Omental fat pad (tissue), 4 donors: ENCODE results near the gene DNAH11. TPM values are rescaled to one million over a fixed set of nuclear protein-coding genes. Genes with fewer than 3 reads are reported as not detected.
A peak's percentile ranks its signal among the peaks of the same experiment; 100 is the strongest.
"Not testable (repeated sequence)": the region's sequence is repeated elsewhere in the genome, so short reads cannot be mapped to it uniquely, and the experiment has no call there.

Source experiments
- ATAC-seq: fragments of 150-250 bp; one replicate; pipeline ENCODE4 v1.9.1; 2016; ENCODE audit warnings: mild to moderate bottlenecking, moderate library complexity; ENCODE audit not compliant: low FRiP score
- DNase-seq: peaks from one replicate; pipeline ENCODE4 v3.0.0-alpha.2; 2019; ENCODE audit warnings: low spot score
- total RNA-seq, 4 donors: library from RNA; depleted of rRNA; stranded (reverse); fragments of >200 nt; gene quantifications; one replicate each; pipeline ENCODE4 v1.1.0, GENCODE V29; 2016
- TF ChIP-seq, protein P1 (sequence below), 3 donors: fragments of 450-650 bp; IDR thresholded peaks; one replicate each; pipeline ENCODE4 v1.5.1; 2016 to 2017; ENCODE audit warnings: antibody characterized with exemption in 3 of 3, mild to moderate bottlenecking in 3 of 3, moderate library complexity in 2 of 3

Gene DNAH11
- total RNA-seq, 4 donors from 2014 or later = 0.32 to 0.88 (median 0.49) TPM

DNA sequence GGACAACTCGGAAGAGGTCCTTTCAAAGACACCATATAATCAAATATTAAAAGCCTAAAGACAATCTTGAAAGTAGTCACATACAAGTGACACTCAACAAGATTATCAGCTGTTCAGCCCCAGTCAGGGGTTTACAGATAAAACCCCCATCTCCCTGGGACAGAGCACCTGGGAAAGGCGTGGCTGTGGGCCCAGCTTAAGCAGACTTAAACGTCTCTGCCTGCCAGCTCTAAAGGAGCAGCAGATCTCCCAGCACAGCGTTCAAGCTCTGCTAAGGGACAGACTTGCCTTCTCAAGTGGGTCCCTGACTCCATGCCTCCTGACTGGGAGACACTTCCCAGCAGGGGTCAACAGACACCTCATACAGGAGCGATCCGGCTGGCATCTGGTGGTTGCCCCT, 384.9 kb downstream of the DNAH11 start:
- TF ChIP-seq, protein P1, sequence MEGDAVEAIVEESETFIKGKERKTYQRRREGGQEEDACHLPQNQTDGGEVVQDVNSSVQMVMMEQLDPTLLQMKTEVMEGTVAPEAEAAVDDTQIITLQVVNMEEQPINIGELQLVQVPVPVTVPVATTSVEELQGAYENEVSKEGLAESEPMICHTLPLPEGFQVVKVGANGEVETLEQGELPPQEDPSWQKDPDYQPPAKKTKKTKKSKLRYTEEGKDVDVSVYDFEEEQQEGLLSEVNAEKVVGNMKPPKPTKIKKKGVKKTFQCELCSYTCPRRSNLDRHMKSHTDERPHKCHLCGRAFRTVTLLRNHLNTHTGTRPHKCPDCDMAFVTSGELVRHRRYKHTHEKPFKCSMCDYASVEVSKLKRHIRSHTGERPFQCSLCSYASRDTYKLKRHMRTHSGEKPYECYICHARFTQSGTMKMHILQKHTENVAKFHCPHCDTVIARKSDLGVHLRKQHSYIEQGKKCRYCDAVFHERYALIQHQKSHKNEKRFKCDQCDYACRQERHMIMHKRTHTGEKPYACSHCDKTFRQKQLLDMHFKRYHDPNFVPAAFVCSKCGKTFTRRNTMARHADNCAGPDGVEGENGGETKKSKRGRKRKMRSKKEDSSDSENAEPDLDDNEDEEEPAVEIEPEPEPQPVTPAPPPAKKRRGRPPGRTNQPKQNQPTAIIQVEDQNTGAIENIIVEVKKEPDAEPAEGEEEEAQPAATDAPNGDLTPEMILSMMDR (IDR thresholded peaks at IDR 0.05) = no peak
- no peak for ATAC-seq
- DNase-seq = no peak

DNA sequence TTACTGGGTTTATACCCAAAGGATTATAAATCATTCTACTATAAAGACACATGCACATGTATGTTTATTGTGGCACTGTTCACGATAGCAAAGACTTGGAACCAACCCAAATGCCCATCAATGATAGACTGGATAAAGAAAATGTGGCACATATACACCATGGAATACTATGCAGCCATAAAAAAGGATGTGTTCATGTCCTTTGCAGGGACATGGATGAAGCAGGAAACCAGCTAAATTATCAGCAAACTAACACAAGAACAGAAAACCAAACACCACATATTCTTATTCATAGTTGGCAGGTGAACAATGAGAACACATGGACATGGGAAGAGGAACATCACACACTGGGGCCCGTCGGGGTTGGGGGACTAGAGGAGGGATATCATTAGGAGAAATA, 390.5 kb downstream of the DNAH11 start:
- ATAC-seq, DNase-seq: not testable (repeated sequence)

DNA sequence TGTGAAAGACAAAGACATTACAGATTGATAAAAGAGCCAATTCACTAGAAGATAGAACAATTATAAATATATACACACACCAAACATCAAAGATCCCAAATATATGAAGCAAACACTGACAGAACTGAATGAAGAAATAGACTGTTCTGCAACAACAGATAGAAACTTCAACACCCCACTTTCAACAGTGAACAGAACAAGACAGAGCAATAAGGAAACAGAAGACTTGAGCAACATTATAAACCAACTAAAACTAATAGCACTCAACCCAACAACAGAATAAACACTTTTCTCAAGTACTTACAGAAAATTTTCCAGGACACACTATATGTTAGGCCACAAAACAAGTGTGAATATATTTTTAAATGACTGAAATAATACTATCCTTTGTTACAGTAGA, 392.0 kb downstream of the DNAH11 start:
- ATAC-seq = no peak
- DNase-seq = no peak
- TF ChIP-seq, protein P1 (IDR thresholded peaks at IDR 0.05) = no peak

DNA sequence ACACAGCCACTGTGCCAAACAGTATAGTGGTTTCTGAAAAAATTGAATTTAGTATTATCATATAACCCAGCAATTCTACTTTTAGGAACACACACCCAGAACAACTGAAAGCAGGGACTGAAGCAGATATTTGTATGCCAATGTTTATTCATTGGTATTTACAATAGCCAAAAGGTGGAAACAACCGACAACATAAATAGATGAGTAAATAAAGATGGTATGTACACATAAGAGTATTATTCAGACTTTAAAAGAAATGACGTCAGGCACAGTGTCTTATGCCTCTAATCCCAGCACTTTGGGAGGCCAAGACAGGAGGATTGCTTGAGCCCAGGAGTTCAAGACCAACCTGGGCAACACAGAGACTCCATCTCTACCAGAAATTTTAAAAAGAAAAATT, 395.6 kb downstream of the DNAH11 start:
- TF ChIP-seq, protein P1 (IDR thresholded peaks at IDR 0.05) = no peak
- DNase-seq (no peak), ATAC-seq (no peak)

DNA sequence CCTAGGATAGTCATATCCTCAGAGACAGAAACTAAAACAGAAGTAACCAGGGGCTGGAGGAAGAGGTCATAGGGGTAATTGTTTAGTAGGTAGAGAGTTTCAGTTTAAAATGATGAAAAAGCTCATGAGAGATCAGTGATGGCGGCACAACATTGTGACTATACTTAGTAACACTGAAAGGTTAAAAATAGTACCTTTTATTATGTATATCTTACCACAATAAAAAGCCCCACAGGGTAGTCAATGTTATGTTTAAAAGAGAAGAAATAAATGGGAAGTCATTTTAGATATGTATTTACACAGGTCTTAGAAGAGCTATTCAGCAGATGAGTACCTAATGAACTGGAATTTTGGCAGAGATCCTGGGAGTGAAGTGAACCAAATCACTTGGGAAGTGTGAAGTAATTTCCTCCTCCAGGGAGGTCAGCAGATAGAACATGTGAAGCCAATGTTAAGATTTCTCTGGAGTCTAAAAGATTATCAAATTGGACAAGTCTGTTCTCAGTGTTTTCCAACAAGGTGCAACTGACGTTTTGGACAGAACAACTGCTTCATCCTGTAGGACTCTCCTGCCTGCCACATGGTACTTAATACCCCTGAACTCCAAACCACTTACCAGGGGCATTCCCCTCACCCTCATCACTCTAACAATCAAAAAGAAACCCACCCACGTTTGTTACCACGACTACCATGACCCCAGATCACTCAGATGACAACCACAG, 396.5 kb downstream of the DNAH11 start:
- TF ChIP-seq, protein P1 (IDR thresholded peaks at IDR 0.05) = no peak
- ATAC-seq (peak; percentile 55), DNase-seq (no peak)

DNA sequence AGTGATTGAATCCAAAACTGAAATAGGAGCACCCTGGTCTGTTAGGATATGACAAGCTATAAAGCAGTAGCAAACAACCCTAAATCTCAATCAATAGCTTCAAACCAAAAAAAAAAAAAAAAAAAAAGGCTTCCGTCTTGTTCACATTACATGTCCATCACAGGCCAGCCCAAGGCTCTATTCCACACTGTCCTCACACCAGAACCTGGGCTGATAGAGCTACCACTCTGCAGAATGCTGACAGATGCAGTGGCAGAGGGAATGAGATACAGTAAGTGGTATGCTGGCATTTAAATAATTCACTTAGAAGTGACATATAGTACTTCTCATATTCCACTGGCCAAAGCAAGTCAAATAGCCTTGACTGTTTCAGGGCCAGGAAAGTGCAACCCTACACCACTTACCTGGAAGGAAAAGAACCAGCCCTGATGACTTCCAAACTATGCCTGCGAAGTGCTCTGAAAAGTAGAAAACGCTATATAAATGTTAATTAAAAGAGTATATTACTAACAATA, 397.1 kb downstream of the DNAH11 start:
- ATAC-seq (no peak), DNase-seq (no peak)
- TF ChIP-seq, protein P1 (IDR thresholded peaks at IDR 0.05) = no peak

- no peak for ATAC-seq
- no peak for DNase-seq
- TF ChIP-seq, protein P1 (IDR thresholded peaks at IDR 0.05) = no peak
Observed at GRCh38 chr7:21941611-21942141, 398.8 kb downstream of the DNAH11 start.
